HG03469 (cell line): Measurements from ENCODE around the gene WDFY2.

Source experiments
- ATAC-seq: cut with Tn5 transposase; IDR thresholded peaks from one replicate; pipeline ENCODE4 v1.9.1; 2021; ENCODE audit warnings: mild to moderate bottlenecking, moderate library complexity, moderate number of reproducible peaks; ENCODE audit not compliant: unreplicated experiment

WDFY2 gene

DNA sequence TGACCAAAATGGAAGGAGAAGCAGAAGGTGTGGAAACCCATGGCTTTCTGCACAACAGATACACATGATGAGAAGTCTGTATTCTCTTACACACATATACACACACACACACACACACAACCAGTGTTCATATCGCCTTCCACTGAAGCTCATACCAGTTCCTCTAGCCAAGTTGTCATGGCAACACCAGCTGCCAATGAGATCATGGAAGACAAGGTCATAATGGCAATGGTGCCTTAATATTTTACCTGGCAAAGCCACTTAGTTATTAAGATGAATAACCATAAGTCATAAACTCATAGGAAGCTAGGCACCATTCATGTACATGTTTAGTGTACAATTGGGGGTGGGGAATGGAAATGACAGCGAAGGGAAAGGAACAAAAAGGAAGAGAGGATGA, 222.3 kb downstream of the WDFY2 start:
- no peak for ATAC-seq

DNA sequence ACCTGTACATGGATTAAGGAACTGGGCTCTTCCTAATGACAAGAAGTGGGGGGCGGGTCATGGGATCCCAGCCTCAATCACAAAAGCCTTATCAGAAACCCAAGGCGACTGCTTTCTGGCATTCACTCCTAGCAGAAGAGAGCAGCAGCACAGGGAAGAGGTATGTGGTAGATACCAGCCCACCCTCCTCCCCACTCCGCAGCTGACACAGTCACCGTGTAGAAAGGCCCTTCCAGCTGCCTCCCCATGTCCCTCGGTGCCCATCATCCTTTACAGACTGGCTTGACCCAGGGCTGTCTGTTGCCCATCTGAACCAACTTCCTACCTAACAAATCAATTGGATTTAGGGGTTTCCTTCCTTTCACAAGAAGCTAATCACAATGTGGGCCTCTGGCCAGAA, 222.8 kb downstream of the WDFY2 start:
- ATAC-seq, result no peak

DNA sequence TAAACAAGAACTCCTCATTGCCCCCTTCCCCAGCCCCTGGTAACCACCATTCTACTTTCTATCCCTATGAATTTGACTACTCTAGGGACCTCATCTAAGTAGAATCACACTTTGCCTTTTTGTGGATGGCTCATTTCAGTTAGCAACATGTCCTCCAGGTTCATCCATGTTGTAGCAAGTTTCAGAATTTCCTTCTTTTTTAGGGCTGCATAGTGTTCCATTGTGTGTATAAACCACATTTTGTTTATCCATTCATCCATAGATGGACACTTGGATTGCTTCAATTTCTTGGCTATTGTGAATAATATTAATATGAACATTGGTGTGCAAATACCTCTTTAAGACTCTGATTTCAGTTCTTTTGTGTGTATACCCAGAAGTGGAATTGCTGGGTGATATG, 224.5 kb downstream of the WDFY2 start:
- no peak for ATAC-seq

DNA sequence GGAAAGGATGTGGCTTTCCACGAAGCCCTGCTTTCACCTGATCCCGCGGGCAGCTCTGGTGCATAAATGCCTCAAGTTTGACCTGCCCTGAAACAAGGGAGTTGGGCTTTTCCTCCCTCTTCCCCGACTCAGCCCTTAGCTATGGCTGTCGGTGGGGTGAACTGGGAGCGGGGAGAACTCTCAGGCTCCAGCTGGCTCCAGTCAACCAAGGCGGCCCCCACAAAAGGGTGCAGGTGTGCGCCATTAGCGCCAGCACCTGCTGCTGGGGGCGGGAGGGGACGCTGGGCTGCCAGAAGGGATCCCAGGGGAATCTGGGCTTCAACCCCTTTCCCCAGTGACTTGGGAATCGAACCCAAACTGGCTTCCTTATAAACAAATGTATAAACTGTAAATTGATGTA, 226.8 kb downstream of the WDFY2 start:
- no peak for ATAC-seq

DNA sequence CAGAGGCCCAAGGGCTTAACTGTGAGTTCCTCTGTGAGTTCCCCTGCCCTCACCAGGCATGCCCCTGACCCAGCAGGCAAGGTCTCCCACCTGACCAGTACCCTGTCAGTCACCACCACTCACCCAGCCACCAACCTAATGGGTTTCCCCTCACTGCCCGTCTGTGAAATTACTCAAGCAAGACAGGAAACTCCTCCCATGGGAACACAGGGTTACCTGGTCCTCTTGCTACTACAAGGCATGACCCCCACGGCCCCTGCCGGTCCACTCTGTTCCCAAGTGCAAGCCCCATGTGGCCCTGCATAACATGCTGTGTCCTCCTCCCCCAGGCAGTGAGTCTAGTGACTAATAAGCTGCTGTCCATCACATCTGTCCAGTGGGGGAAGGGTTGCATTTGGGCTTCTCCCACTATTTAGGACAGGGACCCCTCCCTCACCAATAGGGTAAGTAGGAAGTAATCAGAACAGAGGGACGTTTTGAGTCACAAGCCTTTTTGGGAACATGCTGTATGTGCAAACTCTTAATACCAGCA, 227.7 kb downstream of the WDFY2 start:
- ATAC-seq, result no peak

DNA sequence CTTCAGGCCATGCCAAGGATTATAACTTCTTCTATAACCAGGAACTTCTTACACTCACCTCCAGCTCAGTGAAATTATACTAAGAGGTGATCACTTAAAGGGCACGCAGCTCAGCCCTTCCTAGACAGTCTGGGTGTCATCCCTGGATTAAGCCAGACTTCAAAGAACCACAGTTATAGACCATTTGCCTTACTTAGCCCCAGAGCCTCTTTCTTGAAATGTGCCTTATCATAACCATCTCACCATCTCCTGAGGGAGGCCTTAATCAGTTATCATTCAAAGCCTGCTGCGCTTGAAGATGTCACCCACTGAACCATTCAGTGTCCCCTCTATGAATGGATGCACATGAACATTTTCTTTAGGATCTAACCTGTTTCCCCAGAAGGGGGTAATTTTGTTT, 229.8 kb downstream of the WDFY2 start:
- ATAC-seq, result no peak

DNA sequence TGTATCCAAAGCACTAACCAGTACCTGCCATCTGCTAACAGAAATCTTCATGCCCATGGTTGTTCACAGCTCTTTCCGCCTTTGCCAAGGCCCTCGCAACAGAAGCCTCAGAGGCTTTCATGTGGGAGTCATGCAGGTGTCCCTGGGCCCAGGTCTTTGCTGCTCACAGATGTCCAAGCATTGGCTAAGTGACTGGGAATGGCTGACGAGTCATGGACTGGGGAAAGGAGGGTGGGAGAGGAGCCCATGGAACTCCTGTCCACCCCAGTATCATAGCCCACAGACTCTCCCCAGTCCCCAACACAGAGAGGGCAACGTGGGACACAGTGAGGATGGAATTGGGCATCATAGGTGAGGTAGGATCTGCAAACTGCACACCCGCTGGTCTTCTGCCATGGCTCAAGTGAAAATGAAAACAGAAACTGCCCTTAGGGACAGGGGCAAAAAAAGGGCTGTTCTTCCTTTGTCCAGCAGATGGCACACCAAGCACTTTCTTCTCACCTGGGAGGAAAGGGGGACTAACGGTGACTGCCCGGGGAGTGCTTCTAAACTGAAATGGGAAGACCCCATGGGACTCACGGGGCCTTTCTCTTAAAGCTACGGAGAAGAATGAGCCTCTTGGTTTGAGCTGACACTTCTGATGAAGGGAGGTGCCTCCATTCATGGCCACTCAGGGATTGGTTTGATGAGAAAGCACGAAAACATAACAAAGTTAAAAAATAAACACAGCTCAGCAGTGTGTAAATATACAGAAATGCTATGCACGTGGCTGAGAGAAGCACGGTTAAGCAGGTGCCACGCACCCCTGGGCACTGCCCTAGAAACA, 230.8 kb downstream of the WDFY2 start:
- ATAC-seq, result peak; percentile 54

DNA sequence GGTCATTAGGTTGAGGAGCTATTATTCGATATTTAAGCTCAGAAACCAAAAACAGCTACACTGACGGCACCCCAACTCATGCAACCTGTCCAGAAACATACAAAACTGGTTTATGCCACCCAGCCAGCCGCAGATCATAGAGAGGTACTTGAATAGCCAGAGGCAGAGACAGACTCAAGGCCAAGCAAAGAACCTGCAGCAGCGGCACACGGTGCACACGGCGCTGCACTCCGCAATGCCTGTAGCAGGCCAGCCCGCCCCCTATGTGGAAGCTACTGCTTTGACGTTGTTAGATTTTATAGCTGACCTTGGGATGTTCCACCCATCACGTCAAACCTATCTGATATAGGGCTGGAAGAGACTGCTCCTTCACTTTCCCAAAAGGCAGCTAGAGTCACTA, 231.6 kb downstream of the WDFY2 start:
- no peak for ATAC-seq

DNA sequence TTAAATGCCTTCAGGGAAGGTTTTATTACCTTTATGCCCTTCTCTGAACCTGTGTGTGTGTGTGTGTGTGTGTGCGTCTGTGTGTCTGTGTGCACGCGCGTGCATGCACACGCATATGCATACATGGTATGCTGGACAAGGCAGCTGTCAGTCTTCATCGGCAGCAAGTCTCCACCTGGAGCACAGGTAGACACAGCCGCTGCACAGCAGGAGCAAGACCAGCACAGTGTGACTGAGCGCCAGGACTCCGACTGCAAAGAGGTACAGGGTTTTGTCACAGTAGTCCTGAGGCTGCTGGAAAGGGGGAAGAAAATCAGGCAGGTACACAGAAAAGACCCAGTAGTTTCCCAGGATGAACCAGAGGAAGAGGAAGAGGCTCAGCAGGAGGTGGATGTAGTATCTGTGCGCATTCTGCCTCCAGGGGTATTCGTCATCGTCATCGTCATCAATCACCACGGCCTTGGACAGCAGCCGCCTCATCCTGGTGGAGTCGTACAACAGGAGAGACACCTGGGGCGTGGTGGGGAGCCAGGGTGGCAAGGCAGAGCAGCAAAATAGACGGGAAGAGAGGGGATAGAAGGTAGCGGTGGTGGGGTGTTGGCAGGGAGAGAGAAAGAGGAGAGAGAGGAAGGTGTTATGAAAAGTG, 232.5 kb downstream of the WDFY2 start:
- no peak for ATAC-seq
